ENCODE results near the gene ANKRD30B.
"Not testable (repeated sequence)": the region's sequence is repeated elsewhere in the genome, so short reads cannot be mapped to it uniquely, and the experiment has no call there.

DNA sequence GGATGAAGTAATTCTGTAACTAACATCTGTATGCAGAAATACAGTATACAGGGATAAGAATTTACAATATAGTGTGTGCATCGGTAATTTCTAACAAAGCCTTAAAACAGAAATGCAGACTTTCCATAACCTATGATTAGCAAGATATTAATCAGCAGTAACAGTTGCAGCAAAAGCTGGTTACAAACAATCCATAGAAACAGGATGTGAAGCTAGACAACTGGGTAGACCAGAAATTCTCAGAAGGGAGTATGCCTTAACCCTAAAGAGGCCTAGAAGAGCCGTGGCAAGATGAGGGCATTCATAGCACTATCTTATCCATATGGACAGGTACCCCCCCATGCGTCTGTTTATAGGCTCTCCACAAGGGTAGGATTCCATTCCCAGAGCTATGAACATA, 48.9 kb downstream of the ANKRD30B start:
- TF ChIP-seq, protein P1, sequence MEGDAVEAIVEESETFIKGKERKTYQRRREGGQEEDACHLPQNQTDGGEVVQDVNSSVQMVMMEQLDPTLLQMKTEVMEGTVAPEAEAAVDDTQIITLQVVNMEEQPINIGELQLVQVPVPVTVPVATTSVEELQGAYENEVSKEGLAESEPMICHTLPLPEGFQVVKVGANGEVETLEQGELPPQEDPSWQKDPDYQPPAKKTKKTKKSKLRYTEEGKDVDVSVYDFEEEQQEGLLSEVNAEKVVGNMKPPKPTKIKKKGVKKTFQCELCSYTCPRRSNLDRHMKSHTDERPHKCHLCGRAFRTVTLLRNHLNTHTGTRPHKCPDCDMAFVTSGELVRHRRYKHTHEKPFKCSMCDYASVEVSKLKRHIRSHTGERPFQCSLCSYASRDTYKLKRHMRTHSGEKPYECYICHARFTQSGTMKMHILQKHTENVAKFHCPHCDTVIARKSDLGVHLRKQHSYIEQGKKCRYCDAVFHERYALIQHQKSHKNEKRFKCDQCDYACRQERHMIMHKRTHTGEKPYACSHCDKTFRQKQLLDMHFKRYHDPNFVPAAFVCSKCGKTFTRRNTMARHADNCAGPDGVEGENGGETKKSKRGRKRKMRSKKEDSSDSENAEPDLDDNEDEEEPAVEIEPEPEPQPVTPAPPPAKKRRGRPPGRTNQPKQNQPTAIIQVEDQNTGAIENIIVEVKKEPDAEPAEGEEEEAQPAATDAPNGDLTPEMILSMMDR (IDR thresholded peaks at IDR 0.05) = not testable (repeated sequence)
- TF ChIP-seq POLR2A (IDR thresholded peaks at IDR 0.05) = not testable (repeated sequence)
